ENCODE results near the gene BABAM2. TPM values are rescaled to one million over a fixed set of nuclear protein-coding genes. Genes with fewer than 3 reads are reported as not detected.

Gene BABAM2
- total and polyA plus RNA-seq, 4 donors: 9.9 to 17.0 (median 13.9) TPM

GRCh38 chr2:28351621-28352020 is 461.1 kb downstream of the BABAM2 start:
- no peaks in the 10 kb centered on the region for H3K36me3 ChIP-seq (ENCODE audit: control insufficient read depth in 4 of 4, insufficient read depth in 3 of 4, low read depth in 1 of 4, low read length in 3 of 4)
- TF ChIP-seq RXRA (IDR thresholded peaks at IDR 0.05): no peak
- TF ChIP-seq, protein P1, sequence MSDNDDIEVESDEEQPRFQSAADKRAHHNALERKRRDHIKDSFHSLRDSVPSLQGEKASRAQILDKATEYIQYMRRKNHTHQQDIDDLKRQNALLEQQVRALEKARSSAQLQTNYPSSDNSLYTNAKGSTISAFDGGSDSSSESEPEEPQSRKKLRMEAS (IDR thresholded peaks at IDR 0.05): no peak
- TF ChIP-seq CTCF (IDR thresholded peaks at IDR 0.05; ENCODE audit: low read depth, low read length, missing input control): no peak
- TF ChIP-seq, protein P2, sequence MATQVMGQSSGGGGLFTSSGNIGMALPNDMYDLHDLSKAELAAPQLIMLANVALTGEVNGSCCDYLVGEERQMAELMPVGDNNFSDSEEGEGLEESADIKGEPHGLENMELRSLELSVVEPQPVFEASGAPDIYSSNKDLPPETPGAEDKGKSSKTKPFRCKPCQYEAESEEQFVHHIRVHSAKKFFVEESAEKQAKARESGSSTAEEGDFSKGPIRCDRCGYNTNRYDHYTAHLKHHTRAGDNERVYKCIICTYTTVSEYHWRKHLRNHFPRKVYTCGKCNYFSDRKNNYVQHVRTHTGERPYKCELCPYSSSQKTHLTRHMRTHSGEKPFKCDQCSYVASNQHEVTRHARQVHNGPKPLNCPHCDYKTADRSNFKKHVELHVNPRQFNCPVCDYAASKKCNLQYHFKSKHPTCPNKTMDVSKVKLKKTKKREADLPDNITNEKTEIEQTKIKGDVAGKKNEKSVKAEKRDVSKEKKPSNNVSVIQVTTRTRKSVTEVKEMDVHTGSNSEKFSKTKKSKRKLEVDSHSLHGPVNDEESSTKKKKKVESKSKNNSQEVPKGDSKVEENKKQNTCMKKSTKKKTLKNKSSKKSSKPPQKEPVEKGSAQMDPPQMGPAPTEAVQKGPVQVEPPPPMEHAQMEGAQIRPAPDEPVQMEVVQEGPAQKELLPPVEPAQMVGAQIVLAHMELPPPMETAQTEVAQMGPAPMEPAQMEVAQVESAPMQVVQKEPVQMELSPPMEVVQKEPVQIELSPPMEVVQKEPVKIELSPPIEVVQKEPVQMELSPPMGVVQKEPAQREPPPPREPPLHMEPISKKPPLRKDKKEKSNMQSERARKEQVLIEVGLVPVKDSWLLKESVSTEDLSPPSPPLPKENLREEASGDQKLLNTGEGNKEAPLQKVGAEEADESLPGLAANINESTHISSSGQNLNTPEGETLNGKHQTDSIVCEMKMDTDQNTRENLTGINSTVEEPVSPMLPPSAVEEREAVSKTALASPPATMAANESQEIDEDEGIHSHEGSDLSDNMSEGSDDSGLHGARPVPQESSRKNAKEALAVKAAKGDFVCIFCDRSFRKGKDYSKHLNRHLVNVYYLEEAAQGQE (IDR thresholded peaks at IDR 0.05): no peak
- TF ChIP-seq EGR1 (IDR thresholded peaks at IDR 0.05; ENCODE audit: low read depth in 2 of 2): no peak
- TF ChIP-seq FOXA1 (IDR thresholded peaks at IDR 0.05): no peak
- no peak for TF ChIP-seq HNF4G (IDR thresholded peaks at IDR 0.05)
- H3K4me1 ChIP-seq (ENCODE audit: control insufficient read depth in 4 of 4, insufficient read depth in 4 of 4, low read length in 3 of 4): peaks cover 11 to 16% (median 15%) of the 10 kb centered on the region in 4 donors
- no peaks in the 10 kb centered on the region for H3K9me3 ChIP-seq (ENCODE audit: control insufficient read depth in 4 of 4, low read length in 3 of 4)
- H3K27ac ChIP-seq (ENCODE audit: low read depth in 1 of 2, low read length in 2 of 2): no peak overlapping the region
- no peak overlapping the region for H3K9ac ChIP-seq (ENCODE audit: low read depth in 1 of 2, low read length in 2 of 2)
- no peak for DNase-seq (ENCODE audit: low spot score)
- no peak overlapping the region for H3K4me3 ChIP-seq (ENCODE audit: low read depth in 1 of 3, low read length in 3 of 3)
- H3K27me3 ChIP-seq (ENCODE audit: control insufficient read depth in 4 of 4, insufficient read depth in 4 of 4, low read length in 3 of 4): no peaks in the 10 kb centered on the region
- 95% methylated on average over 5 of the region's 5 CpGs for WGBS

DNA sequence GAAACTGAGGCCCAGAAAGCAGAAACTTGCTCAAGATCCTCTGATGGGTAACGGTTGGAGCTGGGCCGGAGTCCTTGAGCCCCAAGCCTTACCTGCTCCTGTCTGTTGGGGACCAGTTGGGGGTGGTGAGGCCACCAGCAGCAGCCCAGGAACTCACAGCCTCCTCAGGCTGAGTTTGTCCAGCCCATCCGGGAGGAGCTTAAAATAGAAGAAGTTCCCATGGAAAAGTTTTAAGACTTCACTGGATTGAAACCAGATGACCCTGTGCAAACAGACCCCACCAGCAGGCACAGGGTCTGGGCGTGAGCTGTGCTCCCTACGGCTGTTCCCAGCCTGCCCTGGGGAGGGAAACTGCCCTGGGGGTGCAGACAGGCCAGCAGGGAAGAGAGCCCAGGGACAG is 461.6 kb downstream of the BABAM2 start:
- TF ChIP-seq GABPA (IDR thresholded peaks at IDR 0.05 in 1 of 2, conservative IDR thresholded peaks at IDR 0.05 in 1 of 2) (no peak), SP1 (IDR thresholded peaks at IDR 0.05) (no peak)
- H3K4me1 ChIP-seq (ENCODE audit: control insufficient read depth in 4 of 4, insufficient read depth in 4 of 4, low read length in 3 of 4): peaks cover 13 to 18% (median 16%) of the 10 kb centered on the region in 4 donors
- no peak for DNase-seq (ENCODE audit: low spot score)
- H3K27ac ChIP-seq (ENCODE audit: low read depth in 1 of 2, low read length in 2 of 2): no peak overlapping the region
- no peaks in the 10 kb centered on the region for H3K9me3 ChIP-seq (ENCODE audit: control insufficient read depth in 4 of 4, low read length in 3 of 4)
- no peaks in the 10 kb centered on the region for H3K36me3 ChIP-seq (ENCODE audit: control insufficient read depth in 4 of 4, insufficient read depth in 3 of 4, low read depth in 1 of 4, low read length in 3 of 4)
- no peak overlapping the region for H3K4me3 ChIP-seq (ENCODE audit: low read depth in 1 of 3, low read length in 3 of 3)
- WGBS: 88% methylated on average over 5 of the region's 5 CpGs
- H3K9ac ChIP-seq (ENCODE audit: low read depth in 1 of 2, low read length in 2 of 2): no peak overlapping the region
- no peaks in the 10 kb centered on the region for H3K27me3 ChIP-seq (ENCODE audit: control insufficient read depth in 4 of 4, insufficient read depth in 4 of 4, low read length in 3 of 4)

GRCh38 chr2:28352610-28353195 is 462.2 kb downstream of the BABAM2 start:
- peaks cover 13 to 18% (median 16%) of the 10 kb centered on the region in 4 donors for H3K4me1 ChIP-seq (ENCODE audit: control insufficient read depth in 4 of 4, insufficient read depth in 4 of 4, low read length in 3 of 4)
- H3K27ac ChIP-seq (ENCODE audit: low read depth in 1 of 2, low read length in 2 of 2): no peak overlapping the region
- WGBS: 89% methylated on average over 16 of the region's 16 CpGs
- H3K4me3 ChIP-seq (ENCODE audit: low read depth in 1 of 3, low read length in 3 of 3): no peak overlapping the region
- H3K9ac ChIP-seq (ENCODE audit: low read depth in 1 of 2, low read length in 2 of 2): no peak overlapping the region
- DNase-seq (ENCODE audit: low spot score): no peak
- TF ChIP-seq FOXA2 (IDR thresholded peaks at IDR 0.05) (no peak), SP1 (IDR thresholded peaks at IDR 0.05) (no peak)
- no peaks in the 10 kb centered on the region for H3K36me3 ChIP-seq (ENCODE audit: control insufficient read depth in 4 of 4, insufficient read depth in 3 of 4, low read depth in 1 of 4, low read length in 3 of 4)
- H3K9me3 ChIP-seq (ENCODE audit: control insufficient read depth in 4 of 4, low read length in 3 of 4): no peaks in the 10 kb centered on the region
- H3K27me3 ChIP-seq (ENCODE audit: control insufficient read depth in 4 of 4, insufficient read depth in 4 of 4, low read length in 3 of 4): no peaks in the 10 kb centered on the region

All from liver (tissue), 9 donors.